ENCODE results near the gene CACNB3. TPM values are rescaled to one million over a fixed set of nuclear protein-coding genes. Genes with fewer than 3 reads are reported as not detected.

CACNB3 gene
- total RNA-seq, 4 donors from 2014 or later, result 1.2 to 5.7 (median 2.7) TPM

DNA sequence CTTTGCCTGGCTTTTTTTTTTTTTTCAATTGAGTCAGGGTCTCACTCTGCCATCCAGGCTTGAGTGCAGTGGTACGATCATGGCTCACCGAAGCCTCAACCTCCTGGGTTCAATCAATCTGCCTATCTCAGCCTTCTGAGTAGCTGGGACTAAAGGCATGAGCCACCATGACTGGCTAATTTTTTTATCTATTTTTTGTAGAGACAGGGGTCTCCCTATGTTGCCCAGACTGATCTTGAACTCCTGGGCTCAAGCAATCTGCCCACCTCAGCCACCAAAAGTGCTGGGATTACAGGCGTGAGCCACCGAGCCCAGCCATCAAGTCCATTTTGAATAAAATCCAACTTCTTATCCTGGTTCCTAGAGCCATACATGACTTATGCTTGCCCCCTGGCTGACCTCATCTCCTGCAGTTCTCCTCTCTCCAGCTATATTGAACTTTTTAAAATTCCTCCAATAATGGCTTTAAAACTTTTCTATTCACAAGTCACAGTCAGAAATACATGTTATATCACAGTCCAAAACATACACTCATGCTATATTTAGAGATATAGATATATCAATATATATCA, 57.7 kb downstream of the CACNB3 start:
- Histone ChIP-seq H3K36me3 (no peaks in the 10 kb centered on the region), H3K9me3 (no peaks in the 10 kb centered on the region), H3K4me3 (no peak overlapping the region), H3K27ac (no peak overlapping the region), H3K27me3 (peaks cover 0 to 7% (median 0%) of the 10 kb centered on the region in 3 donors), H3K4me1 (no peaks in the 10 kb centered on the region)
- DNase-seq (no peak), ATAC-seq (no peak)
- in situ Hi-C loops (cut with MboI; ENCODE audit: low sequenced_read_pairs in 4 of 4), result no loop called here
- TF ChIP-seq POLR2A (IDR thresholded peaks at IDR 0.05) (no peak), CTCF (IDR thresholded peaks at IDR 0.05 in 4 of 5, conservative IDR thresholded peaks at IDR 0.05 in 1 of 5) (no peak)
- intact Hi-C loops (cut with DNase I; ENCODE audit: low total_unique reads), result no loop called here

Small RNAs within 50 kb of the gene (microRNA-seq; reads per million reads assigned to microRNA genes)
- 0 to 0.85 reads per million in 2 donors for gene MIR4701 (ENCODE audit: borderline replicate concordance in 2 of 2)

Other genes starting within 250 kb of the CACNB3 start
- not detected for gene LALBA, start 248.4 kb upstream of the CACNB3 start, total RNA-seq
- 100 to 1,000 TPM in 1 of 4 donors, 10 to 100 TPM in 3; 69.0 to 107 (median 76.4) TPM for gene KANSL2, start 136.3 kb upstream of the CACNB3 start, total RNA-seq
- 10 to 100 TPM; 18.0 to 21.4 (median 19.6) TPM for gene CCNT1, start 101.8 kb upstream of the CACNB3 start, total RNA-seq
- 10 to 100 TPM; 11.4 to 13.6 (median 12.6) TPM for gene ADCY6, start 29.4 kb upstream of the CACNB3 start, total RNA-seq
- 10 to 100 TPM; 55.8 to 80.6 (median 75.7) TPM for gene DDX23, start 33.7 kb downstream of the CACNB3 start, total RNA-seq
- gene RND1, start 47.4 kb downstream of the CACNB3 start, total RNA-seq, result under 1 TPM in 1 of 4 donors, not detected in 3; 0.36 TPM
- 1 to 10 TPM in 3 of 4 donors, not detected in 1; 2.1 to 3.9 (median 3.0) TPM for gene FKBP11, start 107.0 kb downstream of the CACNB3 start, total RNA-seq
- 10 to 100 TPM in 3 of 4 donors, 1 to 10 TPM in 1; 4.9 to 17.2 (median 13.5) TPM for gene ARF3, start 139.0 kb downstream of the CACNB3 start, total RNA-seq
- gene WNT10B, start 153.2 kb downstream of the CACNB3 start, total RNA-seq, result not detected
- not detected for gene WNT1, start 159.8 kb downstream of the CACNB3 start, total RNA-seq
- gene DDN, start 180.9 kb downstream of the CACNB3 start, total RNA-seq, result 100 to 1,000 TPM in 3 of 4 donors, 10 to 100 TPM in 1; 26.8 to 415 (median 232) TPM
- gene PRKAG1, start 200.3 kb downstream of the CACNB3 start, total RNA-seq, result 10 to 100 TPM; 67.4 to 97.7 (median 83.9) TPM
- 10 to 100 TPM; 36.0 to 99.0 (median 71.3) TPM for gene KMT2D, start 242.3 kb downstream of the CACNB3 start, total RNA-seq